HepG2 (cell line): Measurements from ENCODE around the gene ADGRL3. TPM values are rescaled to one million over a fixed set of nuclear protein-coding genes. Genes with fewer than 3 reads are reported as not detected.

Source experiments
- ISL2 ChIP-seq: sonication (generic); formaldehyde crosslinking; IDR thresholded peaks from 2 replicates; pipeline ENCODE4 v1.5.0; 2020; ENCODE audit warnings: missing genetic modification reagents
- MYC ChIP-seq: sonication (generic); formaldehyde crosslinking; IDR thresholded peaks from 2 replicates; pipeline ENCODE4 v1.9.0; 2021; ENCODE audit warnings: missing genetic modification reagents, borderline replicate concordance
- NFE2 ChIP-seq: sonication (generic); formaldehyde crosslinking; IDR thresholded peaks from 2 replicates; pipeline ENCODE4 v1.4.0; 2020; ENCODE audit warnings: missing genetic modification reagents
- SNAI1 ChIP-seq: sonication (generic); formaldehyde crosslinking; IDR thresholded peaks from 2 replicates; pipeline ENCODE4 v1.5.0; 2020; ENCODE audit warnings: mild to moderate bottlenecking, missing genetic modification reagents, borderline replicate concordance
- TCF7 ChIP-seq: sonication (generic); IDR thresholded peaks from 2 replicates; pipeline ENCODE4 v1.6.1; 2016; ENCODE audit warnings: antibody characterized with exemption, low read depth
- ZBTB42 ChIP-seq: sonication (generic); formaldehyde crosslinking; IDR thresholded peaks from 2 replicates; pipeline ENCODE4 v1.5.0; 2020; ENCODE audit warnings: mild to moderate bottlenecking, missing genetic modification reagents
- ZNF383 ChIP-seq: sonication (generic); formaldehyde crosslinking; IDR thresholded peaks from 2 replicates; pipeline ENCODE4 v1.4.0; 2020; ENCODE audit warnings: missing genetic modification reagents, mild to moderate bottlenecking, borderline replicate concordance
- ZNF501 ChIP-seq: sonication (generic); formaldehyde crosslinking; IDR thresholded peaks from 2 replicates; pipeline ENCODE4 v1.5.1; 2020; ENCODE audit warnings: mild to moderate bottlenecking, moderate library complexity, missing genetic modification reagents
- polyA plus RNA-seq, 8 experiments: library from polyadenylated mRNA; depleted of rRNA in 3 of 8; stranded (reverse) in 7 of 8; unstranded in 1 of 8; fragments of >200 nt; fragmentation: Illumina TruSeq in 4 of 8; extraction: Trizol in 4 of 8; gene quantifications; 2 replicates each; pipeline versions ENCODE4 v1.2.1 to v1.2.3, GENCODE V29; 2011 to 2016; ENCODE audit warnings: low read depth in 4 of 8, missing spikeins in 1 of 8, mixed read lengths in 1 of 8; ENCODE audit not compliant: insufficient read depth in 1 of 8
- total RNA-seq, 5 experiments: library from RNA; depleted of rRNA; stranded (reverse); fragments of >200 nt; fragmentation: Illumina TruSeq; extraction: Trizol; gene quantifications; 2 replicates each; pipeline ENCODE4 v1.2.3, GENCODE V29; 2016; ENCODE audit warnings: low read depth in 1 of 5
- TF ChIP-seq, protein P1 (sequence below): sonication (generic); formaldehyde crosslinking; IDR thresholded peaks from 2 replicates; pipeline ENCODE4 v1.5.0; 2020; ENCODE audit warnings: mild to moderate bottlenecking, missing genetic modification reagents, borderline replicate concordance
- TF ChIP-seq, protein P2 (sequence below): sonication (generic); formaldehyde crosslinking; IDR thresholded peaks from 2 replicates; pipeline ENCODE4 v1.8.1; 2023; ENCODE audit warnings: missing genetic modification reagents, inconsistent platforms, borderline replicate concordance
- TF ChIP-seq, protein P3 (sequence below): sonication (generic); formaldehyde crosslinking; IDR thresholded peaks from 2 replicates; pipeline ENCODE4 v1.8.1; 2022; ENCODE audit warnings: mild to moderate bottlenecking, missing genetic modification reagents
- TF ChIP-seq, protein P4 (sequence below): sonication (generic); formaldehyde crosslinking; IDR thresholded peaks from 2 replicates; pipeline ENCODE4 v1.4.0; 2020; ENCODE audit warnings: missing genetic modification reagents; ENCODE audit errors: not compliant biosample characterization

Gene ADGRL3
- total and polyA plus RNA-seq, 2 of the 13 experiments (the other 11 are each of a cell fraction or from before 2014, with no cell fraction given), result 0.04 to 0.05 TPM

DNA sequence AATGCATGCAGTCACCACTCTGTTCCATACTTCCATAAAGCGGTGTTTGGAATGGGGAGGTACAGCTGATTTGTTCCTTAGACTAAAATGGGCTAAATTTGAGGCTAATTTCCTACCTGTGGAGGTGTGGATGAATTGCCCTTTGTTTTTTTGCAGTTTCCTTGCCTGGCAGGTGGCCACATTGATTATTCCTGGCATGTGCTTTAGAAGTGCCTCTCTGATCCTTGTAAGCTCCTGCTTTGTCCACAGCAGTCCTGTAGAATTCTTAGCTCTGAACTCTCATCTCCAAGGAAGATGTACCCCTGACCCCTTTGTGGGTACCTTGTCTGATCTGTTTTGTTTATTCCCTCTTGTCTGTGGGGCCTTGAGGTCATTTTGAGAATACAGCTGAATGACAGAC, 136.8 kb downstream of the ADGRL3 start (continued):
- TF ChIP-seq, protein P1, sequence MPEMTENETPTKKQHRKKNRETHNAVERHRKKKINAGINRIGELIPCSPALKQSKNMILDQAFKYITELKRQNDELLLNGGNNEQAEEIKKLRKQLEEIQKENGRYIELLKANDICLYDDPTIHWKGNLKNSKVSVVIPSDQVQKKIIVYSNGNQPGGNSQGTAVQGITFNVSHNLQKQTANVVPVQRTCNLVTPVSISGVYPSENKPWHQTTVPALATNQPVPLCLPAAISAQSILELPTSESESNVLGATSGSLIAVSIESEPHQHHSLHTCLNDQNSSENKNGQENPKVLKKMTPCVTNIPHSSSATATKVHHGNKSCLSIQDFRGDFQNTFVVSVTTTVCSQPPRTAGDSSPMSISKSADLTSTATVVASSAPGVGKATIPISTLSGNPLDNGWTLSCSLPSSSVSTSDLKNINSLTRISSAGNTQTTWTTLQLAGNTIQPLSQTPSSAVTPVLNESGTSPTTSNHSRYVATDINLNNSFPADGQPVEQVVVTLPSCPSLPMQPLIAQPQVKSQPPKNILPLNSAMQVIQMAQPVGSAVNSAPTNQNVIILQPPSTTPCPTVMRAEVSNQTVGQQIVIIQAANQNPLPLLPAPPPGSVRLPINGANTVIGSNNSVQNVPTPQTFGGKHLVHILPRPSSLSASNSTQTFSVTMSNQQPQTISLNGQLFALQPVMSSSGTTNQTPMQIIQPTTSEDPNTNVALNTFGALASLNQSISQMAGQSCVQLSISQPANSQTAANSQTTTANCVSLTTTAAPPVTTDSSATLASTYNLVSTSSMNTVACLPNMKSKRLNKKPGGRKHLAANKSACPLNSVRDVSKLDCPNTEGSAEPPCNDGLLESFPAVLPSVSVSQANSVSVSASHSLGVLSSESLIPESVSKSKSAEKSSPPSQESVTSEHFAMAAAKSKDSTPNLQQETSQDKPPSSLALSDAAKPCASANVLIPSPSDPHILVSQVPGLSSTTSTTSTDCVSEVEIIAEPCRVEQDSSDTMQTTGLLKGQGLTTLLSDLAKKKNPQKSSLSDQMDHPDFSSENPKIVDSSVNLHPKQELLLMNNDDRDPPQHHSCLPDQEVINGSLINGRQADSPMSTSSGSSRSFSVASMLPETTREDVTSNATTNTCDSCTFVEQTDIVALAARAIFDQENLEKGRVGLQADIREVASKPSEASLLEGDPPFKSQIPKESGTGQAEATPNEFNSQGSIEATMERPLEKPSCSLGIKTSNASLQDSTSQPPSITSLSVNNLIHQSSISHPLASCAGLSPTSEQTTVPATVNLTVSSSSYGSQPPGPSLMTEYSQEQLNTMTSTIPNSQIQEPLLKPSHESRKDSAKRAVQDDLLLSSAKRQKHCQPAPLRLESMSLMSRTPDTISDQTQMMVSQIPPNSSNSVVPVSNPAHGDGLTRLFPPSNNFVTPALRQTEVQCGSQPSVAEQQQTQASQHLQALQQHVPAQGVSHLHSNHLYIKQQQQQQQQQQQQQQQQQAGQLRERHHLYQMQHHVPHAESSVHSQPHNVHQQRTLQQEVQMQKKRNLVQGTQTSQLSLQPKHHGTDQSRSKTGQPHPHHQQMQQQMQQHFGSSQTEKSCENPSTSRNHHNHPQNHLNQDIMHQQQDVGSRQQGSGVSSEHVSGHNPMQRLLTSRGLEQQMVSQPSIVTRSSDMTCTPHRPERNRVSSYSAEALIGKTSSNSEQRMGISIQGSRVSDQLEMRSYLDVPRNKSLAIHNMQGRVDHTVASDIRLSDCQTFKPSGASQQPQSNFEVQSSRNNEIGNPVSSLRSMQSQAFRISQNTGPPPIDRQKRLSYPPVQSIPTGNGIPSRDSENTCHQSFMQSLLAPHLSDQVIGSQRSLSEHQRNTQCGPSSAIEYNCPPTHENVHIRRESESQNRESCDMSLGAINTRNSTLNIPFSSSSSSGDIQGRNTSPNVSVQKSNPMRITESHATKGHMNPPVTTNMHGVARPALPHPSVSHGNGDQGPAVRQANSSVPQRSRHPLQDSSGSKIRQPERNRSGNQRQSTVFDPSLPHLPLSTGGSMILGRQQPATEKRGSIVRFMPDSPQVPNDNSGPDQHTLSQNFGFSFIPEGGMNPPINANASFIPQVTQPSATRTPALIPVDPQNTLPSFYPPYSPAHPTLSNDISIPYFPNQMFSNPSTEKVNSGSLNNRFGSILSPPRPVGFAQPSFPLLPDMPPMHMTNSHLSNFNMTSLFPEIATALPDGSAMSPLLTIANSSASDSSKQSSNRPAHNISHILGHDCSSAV (CRISPR knock-in tag), result no peak
- TF ChIP-seq, protein P2, sequence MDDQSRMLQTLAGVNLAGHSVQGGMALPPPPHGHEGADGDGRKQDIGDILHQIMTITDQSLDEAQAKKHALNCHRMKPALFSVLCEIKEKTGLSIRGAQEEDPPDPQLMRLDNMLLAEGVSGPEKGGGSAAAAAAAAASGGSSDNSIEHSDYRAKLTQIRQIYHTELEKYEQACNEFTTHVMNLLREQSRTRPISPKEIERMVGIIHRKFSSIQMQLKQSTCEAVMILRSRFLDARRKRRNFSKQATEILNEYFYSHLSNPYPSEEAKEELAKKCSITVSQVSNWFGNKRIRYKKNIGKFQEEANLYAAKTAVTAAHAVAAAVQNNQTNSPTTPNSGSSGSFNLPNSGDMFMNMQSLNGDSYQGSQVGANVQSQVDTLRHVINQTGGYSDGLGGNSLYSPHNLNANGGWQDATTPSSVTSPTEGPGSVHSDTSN, result no peak
- TF ChIP-seq ZNF501 (CRISPR knock-in tag) (no peak), NFE2 (CRISPR knock-in tag) (no peak), SNAI1 (CRISPR knock-in tag) (no peak), ZBTB42 (CRISPR knock-in tag) (no peak), ISL2 (CRISPR knock-in tag) (no peak), TCF7 (no peak), ZNF383 (CRISPR knock-in tag) (no peak), MYC (CRISPR knock-in tag) (no peak)
- TF ChIP-seq, protein P3, sequence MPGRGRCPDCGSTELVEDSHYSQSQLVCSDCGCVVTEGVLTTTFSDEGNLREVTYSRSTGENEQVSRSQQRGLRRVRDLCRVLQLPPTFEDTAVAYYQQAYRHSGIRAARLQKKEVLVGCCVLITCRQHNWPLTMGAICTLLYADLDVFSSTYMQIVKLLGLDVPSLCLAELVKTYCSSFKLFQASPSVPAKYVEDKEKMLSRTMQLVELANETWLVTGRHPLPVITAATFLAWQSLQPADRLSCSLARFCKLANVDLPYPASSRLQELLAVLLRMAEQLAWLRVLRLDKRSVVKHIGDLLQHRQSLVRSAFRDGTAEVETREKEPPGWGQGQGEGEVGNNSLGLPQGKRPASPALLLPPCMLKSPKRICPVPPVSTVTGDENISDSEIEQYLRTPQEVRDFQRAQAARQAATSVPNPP (CRISPR knock-in tag), result no peak
- TF ChIP-seq, protein P4, sequence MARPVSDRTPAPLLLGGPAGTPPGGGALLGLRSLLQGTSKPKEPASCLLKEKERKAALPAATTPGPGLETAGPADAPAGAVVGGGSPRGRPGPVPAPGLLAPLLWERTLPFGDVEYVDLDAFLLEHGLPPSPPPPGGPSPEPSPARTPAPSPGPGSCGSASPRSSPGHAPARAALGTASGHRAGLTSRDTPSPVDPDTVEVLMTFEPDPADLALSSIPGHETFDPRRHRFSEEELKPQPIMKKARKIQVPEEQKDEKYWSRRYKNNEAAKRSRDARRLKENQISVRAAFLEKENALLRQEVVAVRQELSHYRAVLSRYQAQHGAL (CRISPR knock-in tag), result no peak
- TF ChIP-seq, all 625 proteins: peak for 0
